Measurements from ENCODE around the gene FAR1.

- TF ChIP-seq CTCF (IDR thresholded peaks at IDR 0.05) (no peak), ZFX (IDR thresholded peaks at IDR 0.05; ENCODE audit: borderline replicate concordance) (no peak)
These were observed 31.4 kb downstream of the FAR1 start for GRCh38 chr11:13699870-13700269.
